H1 (cell line): ENCODE measurements around the gene COL28A1. TPM values are rescaled to one million over a fixed set of nuclear protein-coding genes. Genes with fewer than 3 reads are reported as not detected.
"Not testable (repeated sequence)": the region's sequence is repeated elsewhere in the genome, so short reads cannot be mapped to it uniquely, and the experiment has no call there.

ENCODE experiments used
- CTCF ChIA-PET: fragments of 300-600 bp; sonication (Branson Sonifier 250); formaldehyde crosslinking; loops from one replicate; lab custom pipeline; 2021; ENCODE audit not compliant: partially characterized antibody; lab: Charles Lee
- POLR2A ChIA-PET: fragments of 300-600 bp; sonication (Branson Sonifier 250); formaldehyde crosslinking; loops from one replicate; lab custom pipeline; 2021; ENCODE audit warnings: inconsistent platforms; ENCODE audit not compliant: partially characterized antibody; lab: Charles Lee
- DNase-seq, 2 experiments: peaks; one replicate each; pipeline versions ENCODE4 v3.0.0 to v3.0.0-alpha.2; 2010 to 2022; ENCODE audit warnings: low spot score in 2 of 2, low read depth in 1 of 2, mixed read lengths in 1 of 2
- FAIRE-seq: peaks from 2 replicates; lab custom pipeline; 2011; peaks lifted over from hg19 to GRCh38; lab: Jason Lieb, UNC
- H2AFZ ChIP-seq: 2 replicates; pipeline ENCODE4 v1.8.1; 2012; ENCODE audit warnings: low read length, inconsistent platforms
- H2AK5ac ChIP-seq: 2 replicates; pipeline ENCODE4 v1.6.1; 2013; ENCODE audit warnings: low read depth, low read length
- H2BK120ac ChIP-seq: replicated peaks from 2 replicates; pipeline ENCODE3; 2013; ENCODE audit warnings: low read depth, low read length, inconsistent platforms
- H2BK12ac ChIP-seq: 2 replicates; pipeline ENCODE4 v1.6.1; 2013; ENCODE audit warnings: low read depth, low read length
- H2BK15ac ChIP-seq: 2 replicates; pipeline ENCODE4 v1.6.1; 2013; ENCODE audit warnings: low read length
- H2BK20ac ChIP-seq: 2 replicates; pipeline ENCODE4 v1.6.1; 2013; ENCODE audit warnings: low read length
- H2BK5ac ChIP-seq: 2 replicates; pipeline ENCODE4 v1.6.1; 2013; ENCODE audit warnings: low read depth, low read length
- H3K14ac ChIP-seq: 2 replicates; pipeline ENCODE4 v1.6.1; 2013; ENCODE audit warnings: inconsistent platforms; ENCODE audit not compliant: insufficient read length
- H3K18ac ChIP-seq: 2 replicates; pipeline ENCODE4 v1.6.1; 2013; ENCODE audit warnings: low read length; ENCODE audit errors: extremely low read depth
- H3K23ac ChIP-seq: 2 replicates; pipeline ENCODE4 v1.6.1; 2013; ENCODE audit warnings: inconsistent platforms; ENCODE audit not compliant: insufficient read length
- H3K23me2 ChIP-seq: 2 replicates; pipeline ENCODE4 v1.6.1; 2013; ENCODE audit warnings: low read depth, low read length
- H3K27ac ChIP-seq: 2 replicates; pipeline ENCODE4 v1.6.1; 2011; ENCODE audit warnings: low read depth, low read length, inconsistent platforms
- H3K27me3 ChIP-seq, 4 experiments: replicated peaks in 1 of 4; 1 replicate in 1 of 4; 2 replicates in 3 of 4; pipeline versions ENCODE4 v1.6.1 to v1.8.1; 2011 to 2013; ENCODE audit warnings: low read length in 3 of 4, mild to moderate bottlenecking in 3 of 4, inconsistent platforms in 2 of 4, mixed read lengths in 2 of 4, moderate library complexity in 1 of 4; ENCODE audit not compliant: control insufficient read depth in 3 of 4, insufficient read depth in 3 of 4; ENCODE audit errors: extremely low read depth in 1 of 4
- H3K36me3 ChIP-seq, 4 experiments: 2 replicates each; pipeline versions ENCODE4 v1.6.1 to v1.8.1; 2011 to 2013; ENCODE audit warnings: mild to moderate bottlenecking in 4 of 4, low read length in 3 of 4, moderate library complexity in 2 of 4, control low read depth in 1 of 4, inconsistent platforms in 1 of 4; ENCODE audit not compliant: insufficient read depth in 4 of 4, control insufficient read depth in 2 of 4
- H3K4ac ChIP-seq: replicated peaks from 2 replicates; pipeline ENCODE3; 2013; ENCODE audit warnings: low read length, low read depth, mixed read lengths, inconsistent platforms; ENCODE audit not compliant: insufficient read length
- H3K4me1 ChIP-seq, 4 experiments: replicated peaks in 1 of 4; 1 replicate in 1 of 4; 2 replicates in 3 of 4; pipeline versions ENCODE4 v1.6.1 to v1.8.1; 2011 to 2013; ENCODE audit warnings: low read length in 3 of 4, inconsistent platforms in 2 of 4, mixed read lengths in 1 of 4; ENCODE audit not compliant: insufficient read depth in 4 of 4, control insufficient read depth in 3 of 4
- H3K4me2 ChIP-seq, 2 experiments: 2 replicates each; pipeline versions ENCODE4 v1.6.1 to v1.8.1; 2011 to 2013; ENCODE audit warnings: low read depth in 2 of 2, low read length in 2 of 2, control low read depth in 1 of 2, inconsistent platforms in 1 of 2, mild to moderate bottlenecking in 1 of 2; ENCODE audit not compliant: insufficient read depth in 1 of 2
- H3K4me3 ChIP-seq, 4 experiments: fragments of 200-600, 300-600 bp in 1 of 4; sonication (generic), shearing (Covaris generic), sonication (Bioruptor Twin) in 1 of 4; 2 replicates each; pipeline versions ENCODE4 v1.5.1 to v1.8.1; 2011 to 2016; ENCODE audit warnings: low read length in 4 of 4, low read depth in 3 of 4, control low read depth in 2 of 4, inconsistent platforms in 2 of 4, mild to moderate bottlenecking in 2 of 4, mixed read lengths in 1 of 4, moderate library complexity in 1 of 4; ENCODE audit not compliant: insufficient read depth in 2 of 4; ENCODE audit errors: extremely low read depth in 1 of 4
- H3K56ac ChIP-seq: replicated peaks from 2 replicates; pipeline ENCODE3; 2013; ENCODE audit warnings: low read depth, mild to moderate bottlenecking, mixed read lengths, low read length, inconsistent platforms; ENCODE audit not compliant: insufficient read length
- H3K79me1 ChIP-seq: 2 replicates; pipeline ENCODE4 v1.6.1; 2013; ENCODE audit warnings: low read depth, low read length, control low read depth
- H3K79me2 ChIP-seq, 2 experiments: 2 replicates each; pipeline versions ENCODE4 v1.6.1 to v1.8.1; 2012 to 2013; ENCODE audit warnings: low read length in 2 of 2, mild to moderate bottlenecking in 2 of 2, inconsistent platforms in 1 of 2; ENCODE audit not compliant: insufficient read depth in 2 of 2, control insufficient read depth in 1 of 2
- H3K9ac ChIP-seq, 4 experiments: replicated peaks in 1 of 4; 1 replicate in 1 of 4; 2 replicates in 3 of 4; pipeline versions ENCODE4 v1.6.1 to v1.8.1; 2011 to 2013; ENCODE audit warnings: low read depth in 3 of 4, low read length in 3 of 4, control low read depth in 2 of 4, mild to moderate bottlenecking in 2 of 4, moderate library complexity in 2 of 4, inconsistent platforms in 1 of 4; ENCODE audit errors: extremely low read depth in 1 of 4
- H3K9me3 ChIP-seq, 2 experiments: 2 replicates each; pipeline versions ENCODE4 v1.6.1 to v1.8.1; 2012 to 2013; ENCODE audit warnings: mild to moderate bottlenecking in 2 of 2, moderate library complexity in 2 of 2, control low read depth in 1 of 2, inconsistent platforms in 1 of 2, low read depth in 1 of 2, low read length in 1 of 2, mixed read lengths in 1 of 2; ENCODE audit not compliant: insufficient read depth in 2 of 2
- H4K20me1 ChIP-seq, 2 experiments: replicated peaks in 1 of 2; 2 replicates each; pipeline versions ENCODE3 to v1.8.1; 2011 to 2013; ENCODE audit warnings: inconsistent platforms in 2 of 2, low read length in 2 of 2, mild to moderate bottlenecking in 1 of 2; ENCODE audit not compliant: insufficient read depth in 2 of 2, control insufficient read depth in 1 of 2
- H4K5ac ChIP-seq: 2 replicates; pipeline ENCODE4 v1.6.1; 2013; ENCODE audit warnings: low read length, low read depth, mixed read lengths, inconsistent platforms; ENCODE audit not compliant: insufficient read length
- H4K8ac ChIP-seq: 2 replicates; pipeline ENCODE4 v1.8.0; 2013; ENCODE audit warnings: mild to moderate bottlenecking, moderate library complexity, low read length, inconsistent platforms; ENCODE audit not compliant: insufficient read depth; ENCODE audit errors: extremely low read depth
- H4K91ac ChIP-seq: replicated peaks from 2 replicates; pipeline ENCODE3; 2013; ENCODE audit warnings: low read length, mixed read lengths, inconsistent platforms; ENCODE audit not compliant: insufficient read length
- NANOG ChIP-seq: IDR thresholded peaks from 2 replicates; pipeline ENCODE4 v1.6.1; 2011; ENCODE audit warnings: low read length, low read depth, mild to moderate bottlenecking, inconsistent platforms; ENCODE audit not compliant: insufficient read depth, poor library complexity, severe bottlenecking
- SIX5 ChIP-seq: IDR thresholded peaks from 2 replicates; pipeline ENCODE4 v1.6.1; 2011; ENCODE audit warnings: mild to moderate bottlenecking, low read depth, low read length
- SP2 ChIP-seq: IDR thresholded peaks from 2 replicates; pipeline ENCODE4 v1.6.1; 2012; ENCODE audit warnings: mild to moderate bottlenecking, low read length, inconsistent platforms
- WGBS, 2 experiments: shearing (Covaris generic) in 1 of 2; methylation state at CpG; one replicate each; pipeline versions ENCODE4 v1.1.6 to v1.1.7; 2013 to 2015; ENCODE audit warnings: low lambda C conversion rate in 2 of 2, mixed read lengths in 2 of 2, inconsistent platforms in 1 of 2, low coverage in 1 of 2, missing lambda C conversion rate in 1 of 2; ENCODE audit not compliant: insufficient replicate concordance in 2 of 2, insufficient coverage in 1 of 2, insufficient read length in 1 of 2; ENCODE audit errors: extremely low coverage in 1 of 2, missing lambda C conversion rate in 1 of 2; 5-methylcytosine and 5-hydroxymethylcytosine counted together
- polyA plus RNA-seq, 7 experiments: library from polyadenylated mRNA; depleted of rRNA in 3 of 7; stranded (reverse) in 5 of 7; unstranded in 2 of 7; fragments of >200 nt in 5 of 7; fragments of 200-250 nt in 2 of 7; gene quantifications; 1 replicate in 5 of 7; 2 replicates in 1 of 7; 4 replicates in 1 of 7; pipeline versions ENCODE4 v1.2.1 to v1.2.3, GENCODE V29; 2011 to 2013; ENCODE audit warnings: missing spikeins in 2 of 7, mixed read lengths in 2 of 7
- total RNA-seq: library from RNA; stranded (reverse); fragmentation: NEBNext Ultra II Directional; extraction: Animal tissue kit (Norgen Biotek cat#: 25700); gene quantifications from 2 replicates; pipeline ENCODE4 v1.2.1, GENCODE V29; 2021

The COL28A1 gene
- total and polyA plus RNA-seq, 2 of the 8 experiments (the other 6 are each of a cell fraction or from before 2014, with no cell fraction given): 0.22 to 0.38 TPM

- TF ChIP-seq SIX5 (no peak), NANOG (no peak), SP2 (no peak)
Observed at GRCh38 chr7:7478569-7478968, 57.1 kb downstream of the COL28A1 start (continued).

DNA sequence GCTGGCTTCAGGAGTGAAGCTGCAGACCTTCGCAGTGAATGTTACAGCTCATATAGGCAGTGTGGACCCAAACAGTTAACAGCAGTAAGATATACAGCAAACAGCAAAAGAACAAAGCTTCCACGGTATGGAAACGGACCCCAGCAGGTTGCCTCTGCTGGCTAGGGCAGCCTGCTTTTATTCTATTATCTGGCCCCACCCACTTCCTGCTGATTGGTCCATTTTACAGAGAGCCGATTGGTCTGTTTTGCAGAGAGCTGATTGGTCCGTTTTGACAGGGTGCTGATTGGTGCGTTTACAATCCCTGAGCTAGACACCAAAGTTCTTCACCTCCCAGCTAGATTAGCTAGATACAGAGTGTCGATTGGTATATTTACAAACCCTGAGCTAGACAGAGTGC, 58.0 kb downstream of the COL28A1 start:
- POLR2A ChIA-PET, H3K4me1 ChIP-seq, H3K23me2 ChIP-seq, H3K4ac ChIP-seq, H3K36me3 ChIP-seq, H4K20me1 ChIP-seq, H4K5ac ChIP-seq, H2BK120ac ChIP-seq, H2AK5ac ChIP-seq, H3K79me1 ChIP-seq, H4K91ac ChIP-seq, H2AFZ ChIP-seq, H4K8ac ChIP-seq, H3K27ac ChIP-seq, H3K79me2 ChIP-seq, H2BK5ac ChIP-seq, H3K4me3 ChIP-seq, H3K56ac ChIP-seq, FAIRE-seq, H2BK20ac ChIP-seq, H3K27me3 ChIP-seq, DNase-seq, H3K4me2 ChIP-seq, H2BK12ac ChIP-seq, H3K18ac ChIP-seq, H3K9ac ChIP-seq, H2BK15ac ChIP-seq, H3K23ac ChIP-seq, H3K14ac ChIP-seq: not testable (repeated sequence)
- WGBS, 2 experiments: 95% methylated on average over 7 of the region's 7 CpGs; no CpG with 5 or more reads in 1 of the 2 experiments
- CTCF ChIA-PET: interaction anchor here (1.2 kb wide), 2 partner anchors 53 to 55 kb away, joined by 3 to 5 read pairs; no protein-coding TSS in a partner anchor
- peaks cover 0 to 11% of the 10 kb centered on the region in 2 experiments; a peak in 2 of 4 replicates for H3K9me3 ChIP-seq
